Measurements from ENCODE around the gene GNG7. TPM values are rescaled to one million over a fixed set of nuclear protein-coding genes. Genes with fewer than 3 reads are reported as not detected.
"Not testable (repeated sequence)": the region's sequence is repeated elsewhere in the genome, so short reads cannot be mapped to it uniquely, and the experiment has no call there.

The GNG7 gene
- total RNA-seq, 4 donors from 2014 or later = 2.1 to 4.3 (median 3.0) TPM

DNA sequence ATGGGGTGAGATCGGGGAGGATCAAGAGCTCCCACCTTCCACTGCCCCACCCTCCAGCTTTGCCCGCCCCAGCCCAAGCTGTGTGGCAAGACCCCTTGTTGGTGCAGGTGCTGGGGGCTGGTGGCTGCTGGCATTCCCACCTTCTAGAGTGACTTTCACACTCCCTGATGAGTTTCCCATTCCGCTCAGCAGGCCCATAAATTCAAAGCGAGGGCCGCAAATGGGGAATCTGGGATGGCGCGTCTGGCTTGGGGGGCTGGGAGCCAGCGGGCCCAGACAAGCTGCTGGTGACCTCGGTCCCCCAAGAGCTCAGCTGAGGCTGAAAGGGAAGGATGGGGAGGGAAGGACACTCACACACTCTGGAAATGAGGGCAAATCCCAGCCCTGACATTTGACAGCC, 116.3 kb downstream of the GNG7 start:
- H3K9me3 ChIP-seq = no peaks in the 10 kb centered on the region
- H3K36me3 ChIP-seq = no peaks in the 10 kb centered on the region
- WGBS = 90% methylated on average over 9 of the region's 9 CpGs
- no peaks in the 10 kb centered on the region for H3K4me1 ChIP-seq
- no peak for TF ChIP-seq EP300 (IDR thresholded peaks at IDR 0.05)
- TF ChIP-seq, protein P1, sequence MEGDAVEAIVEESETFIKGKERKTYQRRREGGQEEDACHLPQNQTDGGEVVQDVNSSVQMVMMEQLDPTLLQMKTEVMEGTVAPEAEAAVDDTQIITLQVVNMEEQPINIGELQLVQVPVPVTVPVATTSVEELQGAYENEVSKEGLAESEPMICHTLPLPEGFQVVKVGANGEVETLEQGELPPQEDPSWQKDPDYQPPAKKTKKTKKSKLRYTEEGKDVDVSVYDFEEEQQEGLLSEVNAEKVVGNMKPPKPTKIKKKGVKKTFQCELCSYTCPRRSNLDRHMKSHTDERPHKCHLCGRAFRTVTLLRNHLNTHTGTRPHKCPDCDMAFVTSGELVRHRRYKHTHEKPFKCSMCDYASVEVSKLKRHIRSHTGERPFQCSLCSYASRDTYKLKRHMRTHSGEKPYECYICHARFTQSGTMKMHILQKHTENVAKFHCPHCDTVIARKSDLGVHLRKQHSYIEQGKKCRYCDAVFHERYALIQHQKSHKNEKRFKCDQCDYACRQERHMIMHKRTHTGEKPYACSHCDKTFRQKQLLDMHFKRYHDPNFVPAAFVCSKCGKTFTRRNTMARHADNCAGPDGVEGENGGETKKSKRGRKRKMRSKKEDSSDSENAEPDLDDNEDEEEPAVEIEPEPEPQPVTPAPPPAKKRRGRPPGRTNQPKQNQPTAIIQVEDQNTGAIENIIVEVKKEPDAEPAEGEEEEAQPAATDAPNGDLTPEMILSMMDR (IDR thresholded peaks at IDR 0.05) = no peak
- no peak for TF ChIP-seq POLR2AphosphoS5 (IDR thresholded peaks at IDR 0.05)
- no peak for TF ChIP-seq POLR2A (IDR thresholded peaks at IDR 0.05)
- H3K4me3 ChIP-seq = no peak overlapping the region
- no peak overlapping the region for H3K27ac ChIP-seq
- no peaks in the 10 kb centered on the region for H3K27me3 ChIP-seq
- no peak for DNase-seq (ENCODE audit: low spot score in 2 of 2)

DNA sequence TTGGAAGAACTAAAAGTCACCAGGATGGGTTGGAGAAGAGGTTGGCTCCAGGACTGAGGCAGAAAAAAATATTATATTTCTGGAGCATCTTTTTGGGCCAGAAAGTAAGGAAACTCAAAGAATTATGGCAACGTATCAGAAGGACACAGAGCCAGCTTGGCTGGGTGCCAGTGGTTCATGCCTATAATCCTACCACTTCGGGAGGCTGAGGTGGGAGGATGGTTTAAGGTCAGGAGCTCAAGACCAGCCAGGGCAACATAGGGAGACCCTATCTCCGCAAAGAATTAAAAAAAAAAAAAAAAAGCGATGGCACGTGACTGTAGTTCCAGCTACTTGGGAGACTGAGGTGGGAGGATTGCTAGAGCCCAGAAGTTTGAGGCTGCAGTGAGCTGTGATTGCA, 118.5 kb downstream of the GNG7 start:
- no peak overlapping the region for H3K27ac ChIP-seq
- no peak overlapping the region for H3K4me3 ChIP-seq
- no peaks in the 10 kb centered on the region for H3K9me3 ChIP-seq
- H3K4me1 ChIP-seq = peaks cover 9% of the 10 kb centered on the region
- H3K27me3 ChIP-seq = no peaks in the 10 kb centered on the region
- peak in 1 of 2 donors; percentile 40 for DNase-seq (ENCODE audit: low spot score in 2 of 2)
- TF ChIP-seq POLR2AphosphoS5 (IDR thresholded peaks at IDR 0.05) (no peak), POLR2A (IDR thresholded peaks at IDR 0.05) (no peak), EP300 (IDR thresholded peaks at IDR 0.05) (no peak)
- TF ChIP-seq, protein P1 (IDR thresholded peaks at IDR 0.05) = no peak
- no peaks in the 10 kb centered on the region for H3K36me3 ChIP-seq
- WGBS = 73% methylated on average over 5 of the region's 5 CpGs

DNA sequence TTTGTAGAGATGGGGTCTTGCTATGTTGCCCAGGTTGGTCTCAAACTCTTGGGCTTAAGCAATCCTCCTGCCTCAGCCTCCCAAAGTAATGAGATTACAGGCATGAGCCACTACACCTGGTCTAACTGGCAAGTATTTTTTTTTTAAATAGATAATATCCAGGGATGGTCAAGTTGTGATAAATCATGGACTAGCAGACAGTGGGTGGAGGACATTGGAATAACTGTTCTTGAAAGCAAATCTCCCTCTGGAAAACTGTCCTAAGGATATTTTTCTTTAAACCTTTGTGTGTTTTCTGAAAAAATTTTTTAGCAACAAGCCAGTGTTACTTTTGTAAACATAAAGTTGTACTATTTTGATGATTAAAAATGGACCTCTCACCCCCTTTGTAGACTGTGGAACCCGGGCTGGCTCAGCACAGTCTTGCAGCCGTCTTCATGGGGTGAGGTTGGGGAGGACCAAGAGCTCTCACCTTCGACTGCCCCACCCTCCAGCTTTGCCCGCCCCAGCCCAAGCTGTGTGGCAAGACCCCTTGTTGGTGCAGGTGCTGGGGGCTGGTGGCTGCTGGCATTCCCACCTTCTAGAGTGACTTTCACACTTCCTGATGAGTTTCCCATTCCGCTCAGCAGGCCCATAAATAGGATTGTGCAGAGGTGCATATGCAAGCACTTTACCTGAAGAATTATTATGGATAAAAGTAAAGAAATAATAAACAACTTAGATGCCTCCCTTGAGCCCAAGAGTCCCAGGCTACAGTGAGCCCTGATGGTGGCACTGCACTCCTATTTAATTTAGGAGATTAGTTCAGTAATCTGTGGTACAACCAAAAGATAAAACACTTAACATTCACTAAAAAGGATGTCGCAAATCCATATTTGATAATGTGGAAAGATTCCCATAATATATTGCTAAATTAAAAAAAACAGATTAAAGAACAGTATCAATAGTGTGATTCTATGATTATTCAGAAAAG, 119.2 kb downstream of the GNG7 start:
- Histone ChIP-seq H3K27me3 (no peaks in the 10 kb centered on the region), H3K36me3 (no peaks in the 10 kb centered on the region), H3K27ac (no peak overlapping the region), H3K4me1 (peaks cover 16% of the 10 kb centered on the region), H3K4me3 (no peak overlapping the region), H3K9me3 (no peaks in the 10 kb centered on the region)
- no peak for TF ChIP-seq EP300 (IDR thresholded peaks at IDR 0.05)
- TF ChIP-seq, protein P1 (IDR thresholded peaks at IDR 0.05) = no peak
- no peak for TF ChIP-seq POLR2A (IDR thresholded peaks at IDR 0.05)
- no peak for TF ChIP-seq POLR2AphosphoS5 (IDR thresholded peaks at IDR 0.05)
- DNase-seq (ENCODE audit: low spot score in 2 of 2) = peak in 1 of 2 donors; percentile 59
- WGBS = 85% methylated on average over 6 of the region's 6 CpGs

DNA sequence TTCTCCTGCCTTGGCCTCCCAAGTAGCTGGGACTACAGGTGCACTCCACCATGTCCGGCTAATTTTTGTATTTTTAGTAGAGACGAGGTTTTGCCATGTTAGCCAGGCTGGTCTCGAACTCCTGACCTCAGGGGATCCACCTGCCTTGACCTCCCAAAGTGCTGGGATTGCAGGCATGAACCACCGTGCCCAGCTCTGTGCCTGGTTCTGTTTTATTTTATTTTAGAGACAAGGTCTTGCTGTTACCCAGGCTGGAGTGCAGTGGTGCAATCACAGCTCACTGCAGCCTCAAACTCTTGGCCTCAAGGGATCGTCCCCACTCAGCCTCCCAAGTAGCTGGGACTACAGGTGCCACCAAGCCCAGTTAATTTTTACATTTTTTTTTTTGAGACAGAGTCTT, 122.1 kb downstream of the GNG7 start:
- H3K36me3 ChIP-seq, H3K4me3 ChIP-seq, H3K9me3 ChIP-seq, H3K27me3 ChIP-seq, H3K27ac ChIP-seq: not testable (repeated sequence)
- WGBS = 94% methylated on average over 5 of the region's 5 CpGs
- peak; percentile 24 to 49 for DNase-seq (ENCODE audit: low spot score in 2 of 2)
- H3K4me1 ChIP-seq = peaks cover 45% of the 10 kb centered on the region

DNA sequence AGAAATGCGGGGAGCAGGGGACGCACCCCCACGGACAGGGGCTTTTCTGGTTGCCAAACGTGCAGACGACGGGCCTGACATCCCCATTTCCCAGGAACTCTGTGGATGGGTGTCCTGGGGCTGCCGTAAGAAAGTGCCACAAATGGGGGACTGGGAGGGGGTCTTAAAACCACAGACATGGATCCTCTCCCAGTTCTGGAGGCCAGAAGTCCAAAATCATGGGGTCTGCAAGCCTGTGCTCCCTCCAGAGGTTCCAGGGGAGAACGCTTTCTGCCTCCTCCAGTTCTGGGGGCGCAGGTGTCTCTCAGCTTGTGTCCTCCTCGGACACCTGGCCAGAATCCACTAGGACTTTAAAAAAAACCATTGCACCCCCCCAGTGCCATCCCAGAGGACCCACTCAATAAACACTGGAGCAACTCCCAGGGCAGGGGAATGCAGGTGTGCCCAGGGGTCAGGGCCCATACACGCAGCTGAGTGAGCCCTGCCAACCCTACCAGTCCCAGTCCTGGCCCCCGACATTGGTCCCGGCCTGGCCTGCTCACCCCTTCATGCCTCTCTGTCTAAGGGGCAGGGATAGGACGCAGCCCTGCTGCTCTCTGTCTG, 122.7 kb downstream of the GNG7 start:
- Histone ChIP-seq H3K27ac (peak overlapping the region; percentile 82), H3K9me3 (no peaks in the 10 kb centered on the region), H3K36me3 (no peaks in the 10 kb centered on the region), H3K4me1 (peaks cover 49% of the 10 kb centered on the region), H3K27me3 (no peaks in the 10 kb centered on the region), H3K4me3 (peak overlapping the region; percentile 50)
- peak; percentile 62 to 65 for DNase-seq (ENCODE audit: low spot score in 2 of 2)
- WGBS = 34% methylated on average over 6 of the region's 14 CpGs
- TF ChIP-seq POLR2A (IDR thresholded peaks at IDR 0.05) = no peak
- no peak for TF ChIP-seq POLR2AphosphoS5 (IDR thresholded peaks at IDR 0.05)
- TF ChIP-seq, protein P1 (IDR thresholded peaks at IDR 0.05) = no peak
- no peak for TF ChIP-seq EP300 (IDR thresholded peaks at IDR 0.05)

All from suprapubic skin (tissue), 4 donors.